ENCODE measurements around the gene SBF2.

GRCh38 chr11:10072841-10073240 lies 221.2 kb downstream of the SBF2 start:
- TF ChIP-seq CTCF (IDR thresholded peaks at IDR 0.05) (no peak), POLR2A (IDR thresholded peaks at IDR 0.05) (no peak)
